ENCODE results near the gene KDM4B. TPM values are rescaled to one million over a fixed set of nuclear protein-coding genes. Genes with fewer than 3 reads are reported as not detected.

Gene KDM4B
- total and polyA plus RNA-seq, 9 donors, result 5.2 to 62.9 (median 46.4) TPM

- intact Hi-C loops (cut with DNase I), result loop anchor here in 1 of 4 donors (10.0 kb wide), 1 partner anchor 95 kb away; no protein-coding TSS in a partner anchor
- Histone ChIP-seq H3K9me3 (no peaks in the 10 kb centered on the region), H3K36me3 (no peaks in the 10 kb centered on the region), H3K27ac (no peak overlapping the region), H3K4me3 (no peak overlapping the region), H3K27me3 (no peaks in the 10 kb centered on the region), H3K4me1 (ENCODE audit: insufficient read depth) (peaks cover 2% of the 10 kb centered on the region)
- WGBS, 3 donors, result 75 to 83% (median 80%) methylated on average over 35 to 36 of the region's 36 CpGs
- no peak for TF ChIP-seq POLR2A (IDR thresholded peaks at IDR 0.05)
- no peak for TF ChIP-seq EP300 (IDR thresholded peaks at IDR 0.05)
- no peak for TF ChIP-seq CTCF (IDR thresholded peaks at IDR 0.05)
- DNase-seq, result peak in 1 of 5 donors; percentile 32
Observed at GRCh38 chr19:5149932-5150901, 181.3 kb downstream of the KDM4B start.

GRCh38 chr19:5150902-5151741 lies 182.2 kb downstream of the KDM4B start:
- Histone ChIP-seq H3K9me3 (no peaks in the 10 kb centered on the region), H3K4me3 (no peak overlapping the region), H3K27ac (no peak overlapping the region), H3K4me1 (ENCODE audit: insufficient read depth) (peaks cover 2% of the 10 kb centered on the region), H3K27me3 (no peaks in the 10 kb centered on the region), H3K36me3 (no peaks in the 10 kb centered on the region)
- intact Hi-C loops (cut with DNase I), result no loop called here
- TF ChIP-seq EP300 (IDR thresholded peaks at IDR 0.05) (no peak), POLR2A (IDR thresholded peaks at IDR 0.05) (no peak), CTCF (IDR thresholded peaks at IDR 0.05) (no peak)
- WGBS, 3 donors, result 65 to 88% (median 72%) methylated on average over 34 to 52 of the region's 52 CpGs
- DNase-seq, result peak in 2 of 5 donors; percentile 20 to 33

GRCh38 chr19:5152013-5152763 lies 183.3 kb downstream of the KDM4B start:
- Histone ChIP-seq H3K9me3 (no peaks in the 10 kb centered on the region), H3K27me3 (no peaks in the 10 kb centered on the region), H3K36me3 (no peaks in the 10 kb centered on the region), H3K4me3 (no peak overlapping the region), H3K4me1 (ENCODE audit: insufficient read depth) (peaks cover 2% of the 10 kb centered on the region), H3K27ac (no peak overlapping the region)
- 74 to 85% (median 80%) methylated on average over 27 of the region's 27 CpGs for WGBS, 3 donors
- intact Hi-C loops (cut with DNase I), result no loop called here
- DNase-seq, result no peak
- TF ChIP-seq POLR2A (IDR thresholded peaks at IDR 0.05), result no peak
- TF ChIP-seq CTCF (IDR thresholded peaks at IDR 0.05), result no peak
- no peak for TF ChIP-seq EP300 (IDR thresholded peaks at IDR 0.05)
